Vagina (tissue), 2 donors: ENCODE results near the gene SLAMF9.

Experiments used
- POLR2A ChIP-seq, 2 donors: fragments of 450-650 bp; IDR thresholded peaks; one replicate each; pipeline ENCODE4 v1.6.1; 2017; ENCODE audit warnings: antibody characterized with exemption in 2 of 2, mild to moderate bottlenecking in 2 of 2, moderate library complexity in 2 of 2
- POLR2AphosphoS5 ChIP-seq, 2 donors: sonication (generic); formaldehyde crosslinking; IDR thresholded peaks; one replicate each; pipeline ENCODE4 v1.9.0; 2017; ENCODE audit warnings: antibody characterized with exemption in 2 of 2, mild to moderate bottlenecking in 2 of 2, low read depth in 1 of 2; ENCODE audit not compliant: insufficient read depth in 1 of 2
- TF ChIP-seq, protein P1 (sequence below), 3 experiments: fragments of 450-650 bp in 2 of 3; fragments of 200-600 bp in 1 of 3; sonication (generic) in 1 of 3; IDR thresholded peaks; one replicate each; pipeline ENCODE4 v1.5.1; 2017 to 2019; ENCODE audit warnings: antibody characterized with exemption in 3 of 3, mild to moderate bottlenecking in 2 of 3, moderate library complexity in 2 of 3

DNA sequence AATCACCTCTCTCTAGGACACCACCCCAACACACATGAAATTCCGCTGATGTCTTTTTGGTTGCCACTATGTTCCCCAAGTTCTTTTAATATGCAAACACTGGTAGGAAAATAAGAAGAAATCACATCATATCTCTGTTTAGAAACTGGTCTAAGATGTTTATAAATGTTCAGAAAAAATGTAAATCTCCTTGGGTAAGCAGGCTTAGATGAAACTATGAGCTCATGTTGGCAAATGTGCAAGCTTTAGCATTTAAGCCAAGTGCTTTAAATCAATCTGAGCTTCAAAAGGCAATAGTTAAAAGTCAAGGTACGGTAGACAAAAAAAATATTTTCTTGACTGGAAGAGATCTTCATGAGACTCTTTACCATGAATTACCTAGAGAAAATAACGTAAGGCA, 25.2 kb upstream of the SLAMF9 start:
- TF ChIP-seq, protein P1, sequence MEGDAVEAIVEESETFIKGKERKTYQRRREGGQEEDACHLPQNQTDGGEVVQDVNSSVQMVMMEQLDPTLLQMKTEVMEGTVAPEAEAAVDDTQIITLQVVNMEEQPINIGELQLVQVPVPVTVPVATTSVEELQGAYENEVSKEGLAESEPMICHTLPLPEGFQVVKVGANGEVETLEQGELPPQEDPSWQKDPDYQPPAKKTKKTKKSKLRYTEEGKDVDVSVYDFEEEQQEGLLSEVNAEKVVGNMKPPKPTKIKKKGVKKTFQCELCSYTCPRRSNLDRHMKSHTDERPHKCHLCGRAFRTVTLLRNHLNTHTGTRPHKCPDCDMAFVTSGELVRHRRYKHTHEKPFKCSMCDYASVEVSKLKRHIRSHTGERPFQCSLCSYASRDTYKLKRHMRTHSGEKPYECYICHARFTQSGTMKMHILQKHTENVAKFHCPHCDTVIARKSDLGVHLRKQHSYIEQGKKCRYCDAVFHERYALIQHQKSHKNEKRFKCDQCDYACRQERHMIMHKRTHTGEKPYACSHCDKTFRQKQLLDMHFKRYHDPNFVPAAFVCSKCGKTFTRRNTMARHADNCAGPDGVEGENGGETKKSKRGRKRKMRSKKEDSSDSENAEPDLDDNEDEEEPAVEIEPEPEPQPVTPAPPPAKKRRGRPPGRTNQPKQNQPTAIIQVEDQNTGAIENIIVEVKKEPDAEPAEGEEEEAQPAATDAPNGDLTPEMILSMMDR (IDR thresholded peaks at IDR 0.05) = no peak
- TF ChIP-seq POLR2A (IDR thresholded peaks at IDR 0.05) = no peak
- TF ChIP-seq POLR2AphosphoS5 (IDR thresholded peaks at IDR 0.05; ENCODE audit: insufficient read depth in 1 of 2, low read depth in 1 of 2) = no peak
